ENCODE data around the gene APPL1.
A peak's percentile ranks its signal among the peaks of the same experiment; 100 is the strongest.

APPL1 gene, protein sequence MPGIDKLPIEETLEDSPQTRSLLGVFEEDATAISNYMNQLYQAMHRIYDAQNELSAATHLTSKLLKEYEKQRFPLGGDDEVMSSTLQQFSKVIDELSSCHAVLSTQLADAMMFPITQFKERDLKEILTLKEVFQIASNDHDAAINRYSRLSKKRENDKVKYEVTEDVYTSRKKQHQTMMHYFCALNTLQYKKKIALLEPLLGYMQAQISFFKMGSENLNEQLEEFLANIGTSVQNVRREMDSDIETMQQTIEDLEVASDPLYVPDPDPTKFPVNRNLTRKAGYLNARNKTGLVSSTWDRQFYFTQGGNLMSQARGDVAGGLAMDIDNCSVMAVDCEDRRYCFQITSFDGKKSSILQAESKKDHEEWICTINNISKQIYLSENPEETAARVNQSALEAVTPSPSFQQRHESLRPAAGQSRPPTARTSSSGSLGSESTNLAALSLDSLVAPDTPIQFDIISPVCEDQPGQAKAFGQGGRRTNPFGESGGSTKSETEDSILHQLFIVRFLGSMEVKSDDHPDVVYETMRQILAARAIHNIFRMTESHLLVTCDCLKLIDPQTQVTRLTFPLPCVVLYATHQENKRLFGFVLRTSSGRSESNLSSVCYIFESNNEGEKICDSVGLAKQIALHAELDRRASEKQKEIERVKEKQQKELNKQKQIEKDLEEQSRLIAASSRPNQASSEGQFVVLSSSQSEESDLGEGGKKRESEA
- total RNA-seq = 42.7 to 58.5 reads per million in 2 donors

DNA sequence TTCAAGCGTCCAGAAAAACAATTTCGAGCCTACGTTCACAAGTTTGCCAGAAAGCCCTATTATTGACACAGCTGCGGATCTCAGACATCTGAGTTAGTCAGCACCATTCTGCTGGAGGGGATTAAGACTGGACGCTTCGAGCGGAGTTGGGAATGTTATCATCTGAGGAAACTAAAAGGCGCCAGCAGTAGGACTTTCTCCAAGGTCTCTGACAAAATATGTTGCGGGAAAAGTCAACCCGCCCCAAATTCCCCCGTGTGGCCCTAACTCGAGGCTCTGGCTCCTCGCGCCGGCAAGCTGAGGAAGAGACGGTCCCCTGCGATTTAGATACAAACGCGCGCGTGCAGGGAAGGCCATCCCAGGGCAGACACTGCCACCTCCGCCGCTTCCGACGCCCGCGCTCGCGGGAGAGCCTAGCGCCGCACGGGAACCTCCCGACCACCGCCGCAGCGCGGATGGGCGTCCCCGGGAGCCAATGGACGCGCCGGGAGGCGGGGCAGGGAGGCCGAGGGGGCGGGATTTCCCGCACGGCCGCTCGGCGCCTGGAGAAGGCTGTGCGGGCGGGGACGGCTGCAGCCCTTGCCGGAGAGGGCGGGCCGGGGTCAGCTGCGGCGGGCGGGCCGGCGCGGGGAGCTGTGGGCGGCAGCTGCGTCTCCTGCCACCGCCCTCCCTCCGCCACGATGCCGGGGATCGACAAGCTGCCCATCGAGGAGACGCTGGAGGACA, at the start of gene APPL1:
Gene APPL1 (plus strand): TSS at position 526 of the 726 bp plus-strand sequence. CDS start 155 bp downstream, at position 681.
- peak; percentile 73 to 92 (median 81) for DNase-seq

DNA sequence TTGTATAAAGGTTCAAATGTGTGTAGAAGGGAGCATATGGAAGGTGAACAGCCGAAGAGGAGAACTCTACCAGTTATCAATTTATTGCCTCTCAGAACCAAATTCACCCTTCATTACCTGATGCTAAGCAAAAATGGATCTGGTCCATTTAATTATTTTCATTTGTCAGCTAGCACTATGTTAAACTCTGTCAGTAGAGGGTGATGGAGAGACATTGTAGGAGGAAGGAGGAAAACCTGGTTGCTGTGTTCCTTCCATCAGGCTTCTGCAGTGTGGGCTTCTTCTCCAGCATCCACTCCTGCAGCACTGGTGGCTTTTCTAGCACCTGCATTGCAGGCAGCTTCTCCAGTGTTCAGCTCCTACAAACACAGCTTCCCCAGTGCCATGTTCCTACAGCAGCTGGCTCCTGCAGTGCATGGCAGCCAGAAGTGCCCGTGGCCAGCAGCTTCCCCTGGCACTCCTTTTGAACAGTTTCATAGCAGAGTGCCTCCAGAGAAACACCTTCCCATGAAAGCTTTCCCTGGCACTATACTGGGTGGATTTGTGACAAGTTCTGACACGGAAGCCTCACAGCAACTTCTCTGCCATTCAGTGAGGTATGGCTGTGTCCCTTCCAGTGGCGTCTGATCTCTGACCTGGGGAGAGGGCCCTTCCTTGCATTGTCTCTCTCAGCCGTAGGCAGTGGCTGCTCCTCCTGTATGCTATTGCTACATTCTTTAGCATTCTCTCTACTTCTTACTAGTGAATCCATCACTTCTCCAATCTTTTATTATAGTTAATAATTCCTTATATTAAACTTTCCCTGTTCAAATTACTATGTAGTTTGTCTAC, 47.7 kb upstream of the APPL1 start:
- DNase-seq = peak in 1 of 5 experiments; percentile 18

GRCh38 chr3:57184526-57184925, 43.0 kb upstream of the APPL1 start:
- no peak for DNase-seq

- no peak for DNase-seq
These were observed 35.5 kb upstream of the APPL1 start for GRCh38 chr3:57192028-57192427.

DNA sequence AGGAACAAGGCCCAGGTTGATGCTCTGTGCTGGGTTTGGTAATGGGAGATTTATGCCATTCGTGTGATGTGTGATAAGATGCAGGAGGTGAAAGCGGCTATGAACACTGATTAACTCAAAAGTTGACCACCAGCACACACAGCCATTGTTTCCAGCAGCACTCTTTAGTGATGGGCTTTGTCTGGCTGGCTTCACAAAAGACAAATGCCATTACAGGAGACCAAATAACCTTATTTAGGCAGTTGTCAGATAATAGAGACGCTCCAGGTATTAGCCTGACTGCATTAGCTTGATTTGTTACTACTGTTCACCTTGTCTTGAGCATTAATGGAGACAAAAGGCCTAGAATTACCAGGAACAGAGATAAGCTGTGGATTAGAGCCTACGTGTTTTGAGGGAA, 32.9 kb upstream of the APPL1 start:
- no peak for DNase-seq

GRCh38 chr3:57199895-57200297, 27.6 kb upstream of the APPL1 start, which contains the start of gene HESX1:
TSS of gene HESX1 (minus strand) at chr3:57199978. CDS start at chr3:57199918, 60 bp downstream.
- no peak for DNase-seq

GRCh38 chr3:57206423-57206822, 21.1 kb upstream of the APPL1 start:
- no peak for DNase-seq

GRCh38 chr3:57221883-57222282, 5.6 kb upstream of the APPL1 start:
- no peak for DNase-seq

- peak in 1 of 5 experiments; percentile 12 for DNase-seq
These were observed 2.7 kb upstream of the APPL1 start for GRCh38 chr3:57224856-57225255.

- no peak for DNase-seq
These were observed 1.4 kb upstream of the APPL1 start for GRCh38 chr3:57226176-57226575.

GRCh38 chr3:57227930-57228751, 612 bp downstream of the APPL1 start:
- DNase-seq = peak in 4 of 5 experiments; percentile 7 to 74 (median 20)

DNA sequence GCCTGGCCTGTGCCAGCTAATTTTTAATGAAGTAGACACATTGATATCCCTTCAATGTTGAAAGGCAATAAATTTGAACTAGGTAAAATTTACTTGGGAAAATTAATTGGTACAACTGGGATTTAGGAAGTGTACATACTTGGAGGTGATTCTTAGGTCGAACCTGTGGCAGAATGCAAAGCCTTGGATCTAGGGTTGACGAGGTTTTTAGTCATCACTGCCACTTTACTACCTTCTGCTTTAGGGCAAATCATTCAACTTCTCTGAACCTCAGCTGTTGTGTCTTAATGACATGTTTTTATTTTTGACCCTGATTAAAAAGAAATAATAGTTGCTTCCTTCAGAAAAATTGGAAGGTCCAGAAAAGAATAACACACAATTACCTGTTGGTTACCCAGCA, 2.5 kb downstream of the APPL1 start:
- peak in 1 of 5 experiments; percentile 3 for DNase-seq

- no peak for DNase-seq
These were observed 6.3 kb downstream of the APPL1 start for GRCh38 chr3:57233799-57234198.

DNA sequence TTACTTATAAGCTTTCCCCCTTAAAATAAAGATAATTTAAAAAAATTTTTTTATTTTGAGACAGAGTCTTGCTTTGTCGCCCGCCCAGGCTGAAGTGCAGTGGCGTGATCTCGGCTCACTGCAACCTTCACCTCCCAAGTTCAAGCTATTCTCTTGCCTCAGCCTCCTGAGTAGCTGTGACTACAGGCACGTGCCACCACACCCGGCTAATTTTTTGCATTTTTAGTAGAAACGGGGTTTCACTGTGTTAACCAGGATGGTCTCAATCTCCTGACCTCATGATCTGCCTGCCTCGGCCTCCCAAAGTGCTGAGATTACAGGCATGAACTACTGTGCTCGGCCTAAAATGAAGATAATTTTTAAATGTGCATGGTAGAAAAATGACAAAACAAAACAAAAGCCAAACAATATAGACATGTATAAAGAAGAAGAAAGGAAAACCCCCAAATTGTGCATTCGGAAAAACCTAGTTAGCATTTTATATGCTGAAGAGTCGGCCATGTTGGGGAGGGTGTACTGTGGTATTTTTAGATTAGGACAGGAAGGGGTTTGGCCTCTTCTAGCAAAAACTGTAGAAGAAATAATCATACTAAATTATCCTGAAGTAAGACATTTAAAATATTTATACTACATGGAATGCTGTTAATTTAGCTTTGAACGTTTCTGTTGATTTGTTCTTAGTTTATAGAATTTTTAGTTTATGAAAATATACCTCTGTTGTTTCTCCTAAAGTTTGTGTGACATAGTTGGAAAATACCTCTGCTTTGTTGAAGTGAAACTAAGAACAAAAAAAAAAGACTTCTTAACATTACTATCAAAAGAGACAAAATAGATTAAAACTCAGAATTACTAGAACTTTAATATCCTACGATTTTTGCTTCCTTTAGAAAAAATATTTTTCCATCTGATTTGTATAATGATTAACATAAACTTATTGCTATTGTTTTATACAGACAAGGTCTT, 7.4 kb downstream of the APPL1 start:
- no peak for DNase-seq

GRCh38 chr3:57244946-57245345, 17.4 kb downstream of the APPL1 start:
- no peak for DNase-seq

DNA sequence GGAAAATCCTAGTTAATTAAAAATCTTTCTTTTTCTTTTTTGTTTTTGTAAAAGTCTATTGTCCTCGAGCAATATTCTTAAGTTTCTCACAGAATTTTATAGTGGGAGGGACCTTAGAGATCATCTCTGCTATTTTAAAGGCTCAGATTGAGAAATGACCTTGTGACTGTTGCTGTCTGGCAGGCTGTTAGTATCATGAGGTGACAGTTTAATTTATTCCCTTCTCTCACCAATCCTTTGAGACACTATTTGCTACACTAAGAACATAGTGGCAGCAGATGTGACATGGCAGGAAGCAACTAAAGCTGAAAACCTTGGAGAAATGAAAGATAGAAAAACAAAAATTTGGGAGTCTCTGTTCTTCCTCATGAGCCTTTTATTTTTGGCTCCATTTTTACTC, 24.9 kb downstream of the APPL1 start:
- no peak for DNase-seq

DNA sequence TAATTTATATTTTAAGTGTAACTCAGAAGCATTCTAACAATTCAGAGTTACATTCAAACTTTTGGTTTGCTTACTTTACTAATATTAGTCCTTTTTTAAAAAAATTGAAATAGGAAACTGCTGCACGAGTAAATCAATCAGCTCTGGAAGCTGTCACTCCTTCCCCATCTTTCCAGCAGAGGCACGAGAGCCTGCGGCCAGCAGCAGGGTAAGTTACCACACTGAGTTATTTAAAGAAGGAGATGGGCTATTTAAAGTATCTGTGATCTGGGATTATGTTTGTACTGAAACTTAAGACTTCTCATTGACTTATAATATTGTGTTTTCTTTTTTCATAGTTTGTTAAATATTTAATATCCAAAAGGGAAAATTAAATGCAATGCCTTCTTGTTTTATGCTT, 29.3 kb downstream of the APPL1 start:
- no peak for DNase-seq

DNA sequence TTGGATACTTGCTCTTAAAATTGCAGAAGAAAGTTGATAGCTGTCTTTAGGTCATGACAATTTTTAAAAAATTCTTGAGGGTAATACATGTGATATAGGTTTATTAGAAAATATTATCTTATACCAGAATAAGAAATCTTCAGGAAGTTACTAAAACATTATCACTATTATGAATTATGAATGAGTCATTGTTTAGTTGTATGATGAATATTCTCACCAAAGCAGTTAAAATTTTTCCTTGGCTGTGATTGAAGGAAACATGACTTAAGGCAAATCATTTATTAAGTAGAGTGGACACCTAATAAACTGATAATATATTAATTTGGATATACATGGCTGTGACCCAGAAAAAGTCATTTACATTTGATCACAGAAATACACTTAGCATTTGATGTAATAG, 30.1 kb downstream of the APPL1 start:
- DNase-seq = no peak

DNA sequence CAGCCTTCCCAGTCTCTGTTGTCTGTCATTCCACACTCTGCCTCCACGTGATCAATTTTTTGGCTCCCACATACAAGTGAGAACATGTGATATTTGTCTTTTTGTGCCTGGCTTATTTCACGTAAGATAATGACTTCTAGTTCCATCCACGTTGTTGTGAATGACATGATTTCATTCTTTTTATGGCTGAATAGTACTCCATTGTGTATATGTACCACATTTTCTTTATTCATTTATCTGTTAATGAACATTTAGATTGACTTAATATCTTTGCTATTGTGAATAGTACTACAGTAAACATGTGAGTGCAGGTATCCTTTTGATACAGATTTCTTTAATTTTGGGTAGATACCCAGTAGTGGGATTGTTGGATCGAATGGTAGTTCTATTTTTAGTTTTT, 33.6 kb downstream of the APPL1 start:
- DNase-seq = no peak

DNA sequence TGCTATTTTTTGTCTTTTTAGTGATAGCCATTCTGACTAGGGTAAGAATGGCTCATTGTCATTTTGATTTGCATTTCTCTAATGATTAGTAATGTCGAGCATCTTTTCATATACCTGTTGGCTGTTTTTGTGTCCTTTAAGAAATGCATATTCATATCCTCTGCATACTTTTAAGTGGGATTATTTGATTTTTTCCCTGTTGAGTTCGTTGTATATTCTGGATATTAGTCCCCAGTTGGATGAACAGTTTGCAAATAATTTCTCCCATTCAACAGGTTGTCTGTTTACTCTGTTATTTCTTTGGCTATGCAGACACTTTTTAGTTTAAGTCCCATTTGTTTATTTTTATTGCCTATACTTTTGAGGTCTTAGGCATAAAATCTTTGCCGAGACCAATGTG, 34.4 kb downstream of the APPL1 start:
- DNase-seq = no peak

All from T-helper 2 cell (primary cell).